Astrocyte of the cerebellum (primary cell): ENCODE results near the gene ARHGAP10.

Source experiments
- DNase-seq: peaks from one replicate; pipeline ENCODE4 v3.0.0-alpha.2; 2011; ENCODE audit warnings: low read depth
- H3K4me3 ChIP-seq: 2 replicates; pipeline ENCODE4 v1.5.1; 2011; ENCODE audit warnings: mild to moderate bottlenecking, low read depth, low read length, moderate library complexity
- in situ Hi-C: cut with HindIII; loops from 2 replicates; pipeline ENCODE4 v1.10.0; 2017; ENCODE audit warnings: low sequenced_read_pairs
- TF ChIP-seq, protein P1 (sequence below): IDR thresholded peaks from 2 replicates; pipeline ENCODE4 v1.5.1; 2012; ENCODE audit warnings: low read length, low read depth, moderate library complexity, mild to moderate bottlenecking; ENCODE audit errors: missing control alignments

Gene ARHGAP10

DNA sequence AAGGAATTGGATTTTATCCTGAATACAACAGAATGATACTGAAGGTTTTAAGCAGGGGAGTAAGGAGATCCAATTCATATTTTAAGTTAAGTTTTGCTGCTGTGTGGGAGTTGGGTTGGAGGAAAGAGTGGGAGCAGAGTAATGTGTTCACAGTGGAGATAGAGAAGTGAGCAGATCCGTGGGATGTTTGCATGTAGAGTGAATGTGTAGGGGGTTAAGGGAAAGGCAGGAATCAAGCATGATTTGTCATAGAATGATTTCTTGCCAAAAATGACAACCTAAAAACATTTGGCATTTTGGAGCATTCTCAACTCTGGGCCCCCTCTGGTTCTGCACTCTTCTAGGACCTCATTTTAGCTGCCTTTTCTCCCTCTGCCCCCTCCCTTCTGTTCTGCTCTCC lies 76.6 kb downstream of the ARHGAP10 start:
- no peak for DNase-seq
- in situ Hi-C loops: no loop called here
- TF ChIP-seq, protein P1, sequence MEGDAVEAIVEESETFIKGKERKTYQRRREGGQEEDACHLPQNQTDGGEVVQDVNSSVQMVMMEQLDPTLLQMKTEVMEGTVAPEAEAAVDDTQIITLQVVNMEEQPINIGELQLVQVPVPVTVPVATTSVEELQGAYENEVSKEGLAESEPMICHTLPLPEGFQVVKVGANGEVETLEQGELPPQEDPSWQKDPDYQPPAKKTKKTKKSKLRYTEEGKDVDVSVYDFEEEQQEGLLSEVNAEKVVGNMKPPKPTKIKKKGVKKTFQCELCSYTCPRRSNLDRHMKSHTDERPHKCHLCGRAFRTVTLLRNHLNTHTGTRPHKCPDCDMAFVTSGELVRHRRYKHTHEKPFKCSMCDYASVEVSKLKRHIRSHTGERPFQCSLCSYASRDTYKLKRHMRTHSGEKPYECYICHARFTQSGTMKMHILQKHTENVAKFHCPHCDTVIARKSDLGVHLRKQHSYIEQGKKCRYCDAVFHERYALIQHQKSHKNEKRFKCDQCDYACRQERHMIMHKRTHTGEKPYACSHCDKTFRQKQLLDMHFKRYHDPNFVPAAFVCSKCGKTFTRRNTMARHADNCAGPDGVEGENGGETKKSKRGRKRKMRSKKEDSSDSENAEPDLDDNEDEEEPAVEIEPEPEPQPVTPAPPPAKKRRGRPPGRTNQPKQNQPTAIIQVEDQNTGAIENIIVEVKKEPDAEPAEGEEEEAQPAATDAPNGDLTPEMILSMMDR: no peak
- H3K4me3 ChIP-seq: no peak overlapping the region

DNA sequence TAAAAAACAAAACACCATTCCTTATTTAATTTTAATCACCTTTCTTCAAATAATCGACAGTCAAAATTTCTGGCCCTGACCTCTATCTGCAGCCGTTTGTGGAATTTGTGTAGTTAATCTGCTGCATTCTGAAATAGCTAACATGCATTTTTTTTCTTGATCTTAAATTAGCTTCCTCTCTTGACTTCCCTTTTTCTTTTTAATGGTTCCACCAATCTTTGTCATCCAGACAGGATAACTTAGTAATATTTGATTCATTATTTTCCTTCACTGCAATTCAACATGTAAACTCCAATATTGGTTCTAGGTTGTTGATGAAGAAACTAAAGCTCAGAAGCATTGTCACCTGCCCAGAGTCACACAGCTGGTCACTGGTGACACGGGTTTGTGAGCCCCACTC lies 77.3 kb downstream of the ARHGAP10 start:
- H3K4me3 ChIP-seq: no peak overlapping the region
- TF ChIP-seq, protein P1: no peak
- in situ Hi-C loops: no loop called here
- no peak for DNase-seq

DNA sequence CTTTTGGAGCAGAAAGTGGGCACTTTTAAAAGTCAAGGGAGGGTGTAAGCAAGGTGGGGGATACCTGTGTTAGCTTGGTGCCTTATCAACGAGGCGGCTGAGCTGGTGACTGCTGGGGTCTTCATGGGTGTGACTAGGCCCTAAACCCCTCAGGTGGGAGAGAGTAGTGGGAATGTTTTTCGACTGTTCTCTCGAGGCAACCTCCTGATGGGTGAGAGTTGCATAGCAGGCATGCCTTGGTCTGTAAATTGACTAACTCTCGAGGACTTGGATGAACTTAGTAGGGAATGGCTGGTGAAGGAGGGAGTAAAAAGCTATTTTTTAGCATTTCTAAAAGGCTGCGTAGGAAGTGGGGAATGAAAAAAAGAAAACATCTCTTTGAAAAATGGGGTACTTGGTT lies 80.0 kb downstream of the ARHGAP10 start:
- TF ChIP-seq, protein P1: no peak
- in situ Hi-C loops: no loop called here

DNA sequence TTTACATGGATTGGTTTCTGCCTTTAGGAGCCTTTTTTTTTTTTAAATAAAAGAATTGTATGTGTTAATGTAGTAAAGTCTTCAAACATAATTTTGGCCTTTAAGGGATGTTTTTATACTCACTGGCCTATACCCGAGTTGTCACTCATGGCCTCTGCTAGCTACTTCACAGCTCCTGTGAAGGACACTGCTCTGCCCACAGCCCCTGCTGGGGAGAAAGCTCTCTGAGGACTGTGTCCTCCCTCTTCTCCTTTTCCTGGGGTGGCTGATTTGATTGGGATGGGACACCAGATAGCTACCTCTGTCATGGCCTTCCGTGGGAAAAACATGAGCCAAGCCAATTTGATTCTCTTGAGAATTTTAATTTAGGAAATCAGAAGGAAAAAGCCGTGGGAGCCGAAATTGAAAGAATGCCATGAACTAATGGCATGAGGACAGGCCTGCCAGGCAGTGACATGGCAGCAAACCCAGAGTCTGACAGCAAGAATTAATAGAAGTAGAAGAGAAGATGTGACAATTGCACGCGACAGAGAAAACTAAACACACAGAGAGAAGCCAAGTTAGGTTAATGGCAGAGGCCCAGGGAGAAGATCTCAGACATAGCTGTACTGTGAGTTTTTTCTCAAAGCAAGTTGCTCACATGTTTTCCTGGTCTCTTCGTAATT lies 81.4 kb downstream of the ARHGAP10 start:
- no peak overlapping the region for H3K4me3 ChIP-seq
- no peak for DNase-seq
- in situ Hi-C loops: no loop called here
- TF ChIP-seq, protein P1: no peak

More for the DNA sequence above, 80.0 kb downstream of the ARHGAP10 start:
- no peak for DNase-seq
- no peak overlapping the region for H3K4me3 ChIP-seq

DNA sequence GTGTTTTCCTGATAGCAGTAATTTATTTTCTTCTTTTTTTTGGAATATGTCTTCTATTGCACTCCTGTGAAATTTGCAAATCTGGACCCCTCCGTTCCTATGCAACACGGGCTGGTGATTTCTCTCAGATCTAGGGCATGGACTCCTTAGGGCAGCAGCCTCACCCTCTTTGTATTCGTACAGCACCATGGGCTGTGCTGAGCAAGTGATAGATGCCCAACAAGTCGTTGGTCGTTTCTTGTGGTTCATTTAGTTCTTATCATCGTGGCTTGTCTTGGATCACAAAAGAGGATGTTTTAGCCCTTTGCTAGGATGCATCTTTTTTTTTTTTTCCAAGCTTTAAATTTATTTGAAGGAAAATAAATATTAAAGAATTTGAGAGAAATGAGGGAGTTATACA lies 82.1 kb downstream of the ARHGAP10 start:
- H3K4me3 ChIP-seq: no peak overlapping the region
- TF ChIP-seq, protein P1: no peak
- in situ Hi-C loops: no loop called here
- DNase-seq: no peak

DNA sequence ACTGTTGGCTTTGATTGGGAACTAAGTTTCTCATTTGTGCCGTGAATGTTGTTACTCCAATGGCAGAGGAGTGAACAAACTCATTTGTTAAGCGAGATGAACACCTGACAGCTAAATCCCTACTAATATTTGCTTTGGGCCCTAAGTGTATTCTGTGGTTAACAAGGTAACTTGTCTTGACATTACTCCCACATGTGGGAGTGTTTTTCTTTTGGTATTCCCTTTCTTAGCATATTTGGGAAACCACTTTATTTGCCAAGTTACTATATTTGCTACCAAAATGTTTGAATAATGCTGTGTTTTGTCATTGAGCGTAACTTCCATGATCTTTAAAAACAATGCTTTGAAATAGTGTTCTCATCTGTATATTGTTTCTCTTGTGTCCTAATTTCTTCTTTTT lies 82.5 kb downstream of the ARHGAP10 start:
- TF ChIP-seq, protein P1: no peak
- no peak for DNase-seq
- in situ Hi-C loops: no loop called here
- no peak overlapping the region for H3K4me3 ChIP-seq
